ENCODE results near the gene THUMPD3. TPM values are rescaled to one million over a fixed set of nuclear protein-coding genes. Genes with fewer than 3 reads are reported as not detected.
A peak's percentile ranks its signal among the peaks of the same experiment; 100 is the strongest.

Gene THUMPD3
- polyA plus RNA-seq, 2 donors = 21.2 to 24.7 TPM

- Histone ChIP-seq H3K27me3 (ENCODE audit: control insufficient read depth in 1 of 2, insufficient read depth in 2 of 2, low read length in 2 of 2) (no peaks in the 10 kb centered on the region), H3K27ac (ENCODE audit: low read depth in 2 of 2, low read length in 1 of 2) (no peak overlapping the region), H3K36me3 (ENCODE audit: control insufficient read depth in 2 of 2, insufficient read depth in 2 of 2, low read length in 1 of 2) (no peaks in the 10 kb centered on the region), H3K4me1 (ENCODE audit: control insufficient read depth in 2 of 2, insufficient read depth in 2 of 2, low read length in 1 of 2) (peaks cover 2 to 3% of the 10 kb centered on the region in 2 donors), H3K9me3 (ENCODE audit: control insufficient read depth in 2 of 2, insufficient read depth in 1 of 2, low read depth in 1 of 2, low read length in 1 of 2) (no peaks in the 10 kb centered on the region), H3K4me3 (ENCODE audit: low read depth in 1 of 2, low read length in 2 of 2) (no peak overlapping the region)
- whole genome bisulfite sequencing, 2 donors = 32 to 44% methylated on average over 4 of the region's 4 CpGs
These were observed 39.1 kb downstream of the THUMPD3 start for GRCh38 chr3:9401986-9402385.

GRCh38 chr3:9402410-9403228, 39.8 kb downstream of the THUMPD3 start:
- Histone ChIP-seq H3K4me1 (ENCODE audit: control insufficient read depth in 2 of 2, insufficient read depth in 2 of 2, low read length in 1 of 2) (peaks cover 2 to 3% of the 10 kb centered on the region in 2 donors), H3K36me3 (ENCODE audit: control insufficient read depth in 2 of 2, insufficient read depth in 2 of 2, low read length in 1 of 2) (no peaks in the 10 kb centered on the region), H3K4me3 (ENCODE audit: low read depth in 1 of 2, low read length in 2 of 2) (peak overlapping the region in 1 of 2 donors; percentile 3), H3K27me3 (ENCODE audit: control insufficient read depth in 1 of 2, insufficient read depth in 2 of 2, low read length in 2 of 2) (no peaks in the 10 kb centered on the region), H3K27ac (ENCODE audit: low read depth in 2 of 2, low read length in 1 of 2) (peak overlapping the region in 1 of 2 donors; percentile 31), H3K9me3 (ENCODE audit: control insufficient read depth in 2 of 2, insufficient read depth in 1 of 2, low read depth in 1 of 2, low read length in 1 of 2) (no peaks in the 10 kb centered on the region)
- WGBS, 2 donors = 26 to 33% methylated on average over 3 of the region's 3 CpGs

DNA sequence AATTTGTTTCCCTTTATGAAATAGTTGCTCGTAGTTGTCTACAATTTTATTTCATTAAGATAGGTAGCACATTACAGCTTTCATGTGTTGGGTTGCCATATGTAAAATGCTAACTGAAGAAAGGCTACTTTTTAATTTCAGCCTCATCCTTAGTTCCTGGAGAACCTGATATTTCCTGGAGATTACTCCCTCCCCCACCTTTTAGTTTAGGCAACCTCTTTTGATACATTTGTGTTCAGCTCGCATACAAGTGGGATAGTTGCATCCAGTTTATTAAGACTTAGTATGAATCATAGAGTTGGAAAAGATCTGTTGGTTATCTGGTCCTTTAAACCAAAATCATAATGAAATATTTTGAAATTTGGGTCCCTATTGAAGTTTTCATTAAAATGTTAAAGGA, 40.6 kb downstream of the THUMPD3 start:
- Histone ChIP-seq H3K4me1 (ENCODE audit: control insufficient read depth in 2 of 2, insufficient read depth in 2 of 2, low read length in 1 of 2) (peaks cover 2 to 3% of the 10 kb centered on the region in 2 donors), H3K36me3 (ENCODE audit: control insufficient read depth in 2 of 2, insufficient read depth in 2 of 2, low read length in 1 of 2) (no peaks in the 10 kb centered on the region), H3K4me3 (ENCODE audit: low read depth in 1 of 2, low read length in 2 of 2) (no peak overlapping the region), H3K27me3 (ENCODE audit: control insufficient read depth in 1 of 2, insufficient read depth in 2 of 2, low read length in 2 of 2) (no peaks in the 10 kb centered on the region), H3K9me3 (ENCODE audit: control insufficient read depth in 2 of 2, insufficient read depth in 1 of 2, low read depth in 1 of 2, low read length in 1 of 2) (no peaks in the 10 kb centered on the region), H3K27ac (ENCODE audit: low read depth in 2 of 2, low read length in 1 of 2) (no peak overlapping the region)
- WGBS, 2 donors = 48 to 56% methylated on average over 2 of the region's 2 CpGs

DNA sequence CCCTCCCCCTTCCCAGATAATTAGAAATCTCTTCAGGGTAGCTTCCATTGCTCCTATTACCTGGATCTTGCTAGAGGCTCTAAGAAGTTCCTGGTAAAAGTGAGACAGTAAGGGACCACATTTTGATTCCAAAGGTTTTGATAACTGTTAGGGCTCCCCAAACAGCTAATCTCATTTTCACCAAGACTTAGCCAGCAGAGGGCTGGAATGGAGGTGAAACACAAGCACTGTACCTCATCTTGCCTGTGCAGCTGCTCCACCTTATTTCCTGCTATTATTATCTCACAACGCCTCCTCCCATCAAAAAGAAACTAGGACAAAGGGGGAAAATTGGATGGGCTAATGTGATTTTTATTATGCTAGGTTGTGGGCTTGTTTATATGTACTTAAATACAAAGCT, 41.8 kb downstream of the THUMPD3 start:
- WGBS, 2 donors = 14 to 16% methylated on average over 1 of the region's 1 CpG
- no peaks in the 10 kb centered on the region for H3K9me3 ChIP-seq (ENCODE audit: control insufficient read depth in 2 of 2, insufficient read depth in 1 of 2, low read depth in 1 of 2, low read length in 1 of 2)
- no peak overlapping the region for H3K4me3 ChIP-seq (ENCODE audit: low read depth in 1 of 2, low read length in 2 of 2)
- H3K27ac ChIP-seq (ENCODE audit: low read depth in 2 of 2, low read length in 1 of 2) = peak overlapping the region in 1 of 2 donors; percentile 42
- H3K36me3 ChIP-seq (ENCODE audit: control insufficient read depth in 2 of 2, insufficient read depth in 2 of 2, low read length in 1 of 2) = no peaks in the 10 kb centered on the region
- H3K4me1 ChIP-seq (ENCODE audit: control insufficient read depth in 2 of 2, insufficient read depth in 2 of 2, low read length in 1 of 2) = peaks cover 2 to 3% of the 10 kb centered on the region in 2 donors
- H3K27me3 ChIP-seq (ENCODE audit: control insufficient read depth in 1 of 2, insufficient read depth in 2 of 2, low read length in 2 of 2) = no peaks in the 10 kb centered on the region

DNA sequence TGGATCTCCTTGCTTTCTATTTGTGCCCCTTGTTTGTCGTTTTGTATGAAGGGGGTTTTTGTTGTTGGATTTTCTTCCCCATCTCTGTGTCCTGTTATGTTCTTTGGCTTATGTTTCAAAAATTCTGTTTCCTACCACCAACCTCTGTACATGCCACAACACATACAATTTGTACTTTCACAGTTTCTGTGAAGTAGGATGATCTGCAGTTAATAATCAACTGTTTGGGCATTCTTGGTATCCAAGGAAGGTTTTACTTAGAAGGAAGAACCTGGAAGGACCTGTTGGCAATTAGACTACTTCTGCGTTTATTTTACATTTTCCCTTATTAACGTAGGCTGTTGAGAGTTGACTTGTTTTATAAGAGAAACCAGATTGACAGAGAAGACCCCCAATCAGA, 42.9 kb downstream of the THUMPD3 start:
- 40 to 41% methylated on average over 3 of the region's 3 CpGs for WGBS, 2 donors
- no peak overlapping the region for H3K27ac ChIP-seq (ENCODE audit: low read depth in 2 of 2, low read length in 1 of 2)
- H3K36me3 ChIP-seq (ENCODE audit: control insufficient read depth in 2 of 2, insufficient read depth in 2 of 2, low read length in 1 of 2) = no peaks in the 10 kb centered on the region
- no peak overlapping the region for H3K4me3 ChIP-seq (ENCODE audit: low read depth in 1 of 2, low read length in 2 of 2)
- H3K9me3 ChIP-seq (ENCODE audit: control insufficient read depth in 2 of 2, insufficient read depth in 1 of 2, low read depth in 1 of 2, low read length in 1 of 2) = no peaks in the 10 kb centered on the region
- no peaks in the 10 kb centered on the region for H3K27me3 ChIP-seq (ENCODE audit: control insufficient read depth in 1 of 2, insufficient read depth in 2 of 2, low read length in 2 of 2)
- H3K4me1 ChIP-seq (ENCODE audit: control insufficient read depth in 2 of 2, insufficient read depth in 2 of 2, low read length in 1 of 2) = peaks cover 2 to 3% of the 10 kb centered on the region in 2 donors

DNA sequence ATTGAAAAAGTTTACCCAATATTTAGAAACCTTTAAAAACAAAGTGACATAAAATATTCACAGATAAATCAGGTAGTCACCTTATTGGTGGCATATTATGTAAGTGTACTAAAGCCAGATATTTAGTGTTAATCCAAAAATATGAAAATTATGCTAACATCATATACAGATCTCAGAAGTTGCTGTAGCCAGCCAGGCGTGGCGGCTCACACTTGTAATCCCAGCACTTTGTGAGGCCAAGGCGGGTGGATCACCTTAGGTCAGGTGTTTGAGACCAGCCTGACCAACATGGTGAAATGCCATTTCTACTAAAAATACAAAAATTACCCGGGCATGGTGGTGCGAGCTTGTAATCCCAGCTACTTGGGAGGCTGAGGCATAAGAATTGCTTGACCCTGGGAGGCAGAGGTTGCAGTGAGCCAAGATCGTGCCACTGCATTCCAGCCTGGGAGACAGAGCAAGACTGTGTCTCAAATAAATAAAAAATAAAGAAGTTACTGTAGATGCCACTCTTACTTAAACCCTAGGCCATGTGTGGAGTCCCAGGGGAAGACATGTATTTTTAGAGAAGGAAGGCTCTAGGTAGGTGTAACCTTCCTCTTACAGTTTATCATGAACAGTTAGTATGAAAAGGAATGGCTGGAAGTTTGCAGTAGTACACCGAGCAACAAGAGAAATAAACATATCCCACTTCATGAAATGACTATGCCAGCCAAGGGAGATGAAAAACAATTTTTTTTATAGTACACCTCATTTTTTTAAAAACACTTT, 44.2 kb downstream of the THUMPD3 start:
- H3K27ac ChIP-seq (ENCODE audit: low read depth in 2 of 2, low read length in 1 of 2) = no peak overlapping the region
- no peaks in the 10 kb centered on the region for H3K9me3 ChIP-seq (ENCODE audit: control insufficient read depth in 2 of 2, insufficient read depth in 1 of 2, low read depth in 1 of 2, low read length in 1 of 2)
- H3K4me1 ChIP-seq (ENCODE audit: control insufficient read depth in 2 of 2, insufficient read depth in 2 of 2, low read length in 1 of 2) = peaks cover 2 to 3% of the 10 kb centered on the region in 2 donors
- WGBS, 2 donors = 85 to 87% methylated on average over 7 of the region's 7 CpGs
- no peak overlapping the region for H3K4me3 ChIP-seq (ENCODE audit: low read depth in 1 of 2, low read length in 2 of 2)
- H3K36me3 ChIP-seq (ENCODE audit: control insufficient read depth in 2 of 2, insufficient read depth in 2 of 2, low read length in 1 of 2) = no peaks in the 10 kb centered on the region
- no peaks in the 10 kb centered on the region for H3K27me3 ChIP-seq (ENCODE audit: control insufficient read depth in 1 of 2, insufficient read depth in 2 of 2, low read length in 2 of 2)

DNA sequence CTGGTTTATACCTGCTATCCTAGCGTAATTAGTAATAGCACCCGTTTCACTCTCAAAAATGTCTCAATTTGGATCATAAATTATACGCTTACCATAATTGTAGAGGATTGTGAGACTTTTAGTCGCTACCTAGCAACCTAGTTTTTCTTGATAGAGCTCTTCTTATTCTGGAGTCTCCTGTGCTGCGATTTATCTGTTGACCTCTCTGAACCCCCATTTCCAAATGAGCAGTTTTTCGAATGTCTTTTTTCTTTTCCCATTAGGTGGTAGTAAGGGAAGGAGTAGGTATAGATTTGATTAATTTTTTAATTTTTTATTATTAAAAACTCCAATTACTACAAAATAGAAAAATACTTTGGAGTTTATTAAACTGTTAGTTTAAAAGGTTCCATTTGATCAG, 45.2 kb downstream of the THUMPD3 start:
- H3K27ac ChIP-seq (ENCODE audit: low read depth in 2 of 2, low read length in 1 of 2) = no peak overlapping the region
- no peaks in the 10 kb centered on the region for H3K36me3 ChIP-seq (ENCODE audit: control insufficient read depth in 2 of 2, insufficient read depth in 2 of 2, low read length in 1 of 2)
- no peak overlapping the region for H3K4me3 ChIP-seq (ENCODE audit: low read depth in 1 of 2, low read length in 2 of 2)
- H3K27me3 ChIP-seq (ENCODE audit: control insufficient read depth in 1 of 2, insufficient read depth in 2 of 2, low read length in 2 of 2) = no peaks in the 10 kb centered on the region
- H3K9me3 ChIP-seq (ENCODE audit: control insufficient read depth in 2 of 2, insufficient read depth in 1 of 2, low read depth in 1 of 2, low read length in 1 of 2) = no peaks in the 10 kb centered on the region
- WGBS, 2 donors = 91% methylated on average over 6 of the region's 6 CpGs
- peaks cover 0 to 3% of the 10 kb centered on the region in 2 donors for H3K4me1 ChIP-seq (ENCODE audit: control insufficient read depth in 2 of 2, insufficient read depth in 2 of 2, low read length in 1 of 2)

DNA sequence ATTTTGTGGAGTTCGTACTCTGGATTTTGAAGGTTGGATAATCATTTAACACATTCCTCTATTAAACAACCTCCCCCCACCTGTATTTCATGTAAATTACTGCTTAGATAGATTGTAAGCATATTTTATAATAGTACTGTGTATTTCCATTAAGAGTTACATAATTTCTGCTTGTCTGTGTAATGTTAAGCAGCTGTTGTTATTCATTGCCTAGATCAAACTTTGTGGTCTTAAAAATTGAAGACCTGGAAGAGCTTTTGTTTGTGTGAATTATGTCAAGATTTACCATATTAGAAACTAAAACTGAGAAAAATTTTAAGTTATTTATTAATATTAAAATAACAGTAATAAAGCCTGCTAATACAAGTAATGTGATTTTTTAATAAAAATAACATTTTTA, 45.7 kb downstream of the THUMPD3 start:
- Histone ChIP-seq H3K27ac (ENCODE audit: low read depth in 2 of 2, low read length in 1 of 2) (no peak overlapping the region), H3K4me1 (ENCODE audit: control insufficient read depth in 2 of 2, insufficient read depth in 2 of 2, low read length in 1 of 2) (peaks cover 0 to 3% of the 10 kb centered on the region in 2 donors), H3K27me3 (ENCODE audit: control insufficient read depth in 1 of 2, insufficient read depth in 2 of 2, low read length in 2 of 2) (no peaks in the 10 kb centered on the region), H3K4me3 (ENCODE audit: low read depth in 1 of 2, low read length in 2 of 2) (no peak overlapping the region), H3K36me3 (ENCODE audit: control insufficient read depth in 2 of 2, insufficient read depth in 2 of 2, low read length in 1 of 2) (no peaks in the 10 kb centered on the region), H3K9me3 (ENCODE audit: control insufficient read depth in 2 of 2, insufficient read depth in 1 of 2, low read depth in 1 of 2, low read length in 1 of 2) (no peaks in the 10 kb centered on the region)
- WGBS, 2 donors = 79 to 92% methylated on average over 1 of the region's 1 CpG

DNA sequence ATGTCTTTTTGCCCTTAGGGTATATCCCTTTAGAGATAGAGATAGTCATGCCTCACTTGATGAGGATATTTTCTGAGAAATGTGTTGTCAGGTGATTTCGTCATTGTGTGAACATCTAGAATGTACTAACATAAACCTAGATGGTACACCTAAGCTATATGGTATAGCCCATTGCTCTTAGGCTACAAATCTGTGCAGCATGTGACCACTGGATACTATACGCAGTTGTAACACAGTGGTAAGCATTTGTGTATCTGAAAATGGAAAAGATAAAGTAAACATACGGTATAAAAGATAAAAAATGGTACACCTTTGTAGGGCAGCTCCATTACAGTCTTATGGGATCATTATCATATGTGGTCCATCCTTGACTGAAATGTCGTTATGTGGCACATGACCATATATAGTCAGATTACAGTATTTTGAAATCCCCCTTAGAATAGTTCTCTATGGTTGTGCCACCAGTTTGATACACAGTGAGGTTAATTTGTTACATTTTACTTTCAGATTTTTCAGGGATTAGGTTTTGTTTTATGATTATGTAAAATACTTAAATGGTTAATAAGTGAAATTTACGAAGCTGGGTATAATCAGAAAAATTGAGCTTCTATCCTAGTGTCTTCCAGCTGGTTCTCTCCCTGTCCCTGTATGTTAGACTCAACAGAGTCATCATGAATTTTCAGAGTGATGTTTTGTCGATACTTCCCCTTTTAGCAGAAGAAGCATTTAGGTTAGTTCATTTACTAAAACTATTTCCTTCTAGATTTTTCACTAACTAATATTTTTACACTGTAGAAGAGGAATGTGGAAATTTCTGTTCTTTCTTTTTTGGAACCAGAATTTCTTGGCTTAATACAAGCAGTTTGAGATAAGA, 47.4 kb downstream of the THUMPD3 start:
- Histone ChIP-seq H3K36me3 (ENCODE audit: control insufficient read depth in 2 of 2, insufficient read depth in 2 of 2, low read length in 1 of 2) (no peaks in the 10 kb centered on the region), H3K4me3 (ENCODE audit: low read depth in 1 of 2, low read length in 2 of 2) (no peak overlapping the region), H3K4me1 (ENCODE audit: control insufficient read depth in 2 of 2, insufficient read depth in 2 of 2, low read length in 1 of 2) (peaks cover 0 to 3% of the 10 kb centered on the region in 2 donors), H3K27me3 (ENCODE audit: control insufficient read depth in 1 of 2, insufficient read depth in 2 of 2, low read length in 2 of 2) (no peaks in the 10 kb centered on the region), H3K27ac (ENCODE audit: low read depth in 2 of 2, low read length in 1 of 2) (no peak overlapping the region), H3K9me3 (ENCODE audit: control insufficient read depth in 2 of 2, insufficient read depth in 1 of 2, low read depth in 1 of 2, low read length in 1 of 2) (no peaks in the 10 kb centered on the region)
- 78 to 81% methylated on average over 6 of the region's 6 CpGs for WGBS, 2 donors

Data from esophagus (tissue), 2 donors.